Measurements from ENCODE around the gene CREB3L4.

The CREB3L4 gene

DNA sequence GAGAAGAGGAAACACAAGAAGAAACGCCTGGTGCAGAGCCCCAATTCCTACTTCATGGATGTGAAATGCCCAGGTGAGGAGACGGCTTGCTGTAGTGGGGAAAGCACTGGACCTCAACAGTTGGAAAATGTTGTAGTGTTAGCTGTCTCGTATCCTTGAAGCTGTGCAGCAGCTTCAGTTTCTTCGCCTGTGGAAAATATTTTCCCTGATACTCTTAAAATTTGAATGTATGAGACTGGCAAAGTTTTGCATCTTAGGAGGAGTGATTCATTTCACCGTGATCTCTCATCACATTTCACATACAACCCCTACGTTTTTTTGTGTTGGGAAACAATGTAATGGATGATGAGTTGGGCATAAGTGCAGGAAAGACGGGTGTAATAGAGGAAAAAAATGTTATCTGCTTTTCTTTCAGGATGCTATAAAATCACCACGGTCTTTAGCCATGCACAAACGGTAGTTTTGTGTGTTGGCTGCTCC lies 23.5 kb downstream of the CREB3L4 start:
- TF ChIP-seq CEBPB (IDR thresholded peaks at IDR 0.05) (no peak), RAD21 (IDR thresholded peaks at IDR 0.05; ENCODE audit: low read depth) (no peak), ZBTB7A (IDR thresholded peaks at IDR 0.05; ENCODE audit: low read depth) (no peak), CREB1 (IDR thresholded peaks at IDR 0.05; ENCODE audit: low read depth) (no peak), TAF1 (IDR thresholded peaks at IDR 0.05; ENCODE audit: low read depth) (no peak), NFIC (IDR thresholded peaks at IDR 0.05) (no peak), YY1 (IDR thresholded peaks at IDR 0.05; ENCODE audit: low read depth) (no peak), EP300 (IDR thresholded peaks at IDR 0.05; ENCODE audit: borderline replicate concordance) (no peak), EGR1 (IDR thresholded peaks at IDR 0.05) (no peak)
- TF ChIP-seq, protein P1, sequence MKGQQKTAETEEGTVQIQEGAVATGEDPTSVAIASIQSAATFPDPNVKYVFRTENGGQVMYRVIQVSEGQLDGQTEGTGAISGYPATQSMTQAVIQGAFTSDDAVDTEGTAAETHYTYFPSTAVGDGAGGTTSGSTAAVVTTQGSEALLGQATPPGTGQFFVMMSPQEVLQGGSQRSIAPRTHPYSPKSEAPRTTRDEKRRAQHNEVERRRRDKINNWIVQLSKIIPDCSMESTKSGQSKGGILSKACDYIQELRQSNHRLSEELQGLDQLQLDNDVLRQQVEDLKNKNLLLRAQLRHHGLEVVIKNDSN (IDR thresholded peaks at IDR 0.05), result no peak

DNA sequence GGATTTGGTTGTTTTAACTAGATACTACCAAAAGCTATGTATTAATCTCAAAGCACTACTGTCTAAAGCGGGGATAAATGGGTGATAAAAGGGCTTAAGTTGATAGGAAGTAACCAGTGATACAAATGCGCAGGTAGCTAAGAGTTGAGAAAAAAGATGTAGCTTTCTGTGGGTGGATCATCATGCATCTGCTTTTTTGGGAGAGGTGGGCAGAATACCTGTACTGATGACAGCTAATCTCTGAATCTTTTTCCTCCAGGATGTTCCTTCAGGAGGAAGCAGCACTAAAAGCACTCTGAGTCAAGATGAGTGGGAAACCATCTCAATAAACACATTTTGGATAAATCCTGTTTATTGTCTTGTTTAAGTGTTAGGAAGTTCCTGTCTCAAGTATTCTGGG lies 24.1 kb downstream of the CREB3L4 start:
- no peak for TF ChIP-seq FOXM1 (IDR thresholded peaks at IDR 0.05; ENCODE audit: borderline replicate concordance, low read depth)
- TF ChIP-seq, protein P2, sequence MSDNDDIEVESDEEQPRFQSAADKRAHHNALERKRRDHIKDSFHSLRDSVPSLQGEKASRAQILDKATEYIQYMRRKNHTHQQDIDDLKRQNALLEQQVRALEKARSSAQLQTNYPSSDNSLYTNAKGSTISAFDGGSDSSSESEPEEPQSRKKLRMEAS (IDR thresholded peaks at IDR 0.05), result no peak
- no peak for TF ChIP-seq ZBTB7A (IDR thresholded peaks at IDR 0.05; ENCODE audit: low read depth)
- TF ChIP-seq, protein P1 (IDR thresholded peaks at IDR 0.05), result no peak
- no peak for TF ChIP-seq TAF1 (IDR thresholded peaks at IDR 0.05; ENCODE audit: low read depth)
- TF ChIP-seq EGR1 (IDR thresholded peaks at IDR 0.05), result no peak

DNA sequence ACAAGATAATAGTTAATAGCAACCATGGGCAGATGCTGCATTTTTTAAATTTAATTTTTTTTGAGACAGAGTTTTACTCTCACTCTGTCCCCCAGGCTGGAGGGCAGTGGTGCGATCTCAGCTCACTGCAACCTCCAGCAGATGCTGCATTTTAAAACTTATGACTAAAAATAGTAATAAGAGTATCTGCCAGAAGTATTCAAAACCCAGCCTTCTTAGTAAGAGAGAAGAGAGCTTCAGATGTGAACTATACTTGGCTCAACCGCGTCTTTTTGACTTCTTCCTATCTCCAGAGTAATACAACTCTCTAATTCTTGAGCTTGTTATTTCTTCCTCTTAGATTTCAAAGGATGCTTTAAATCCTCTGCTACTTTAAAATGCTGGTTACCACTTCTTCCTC lies 27.5 kb downstream of the CREB3L4 start:
- TF ChIP-seq FOXM1 (IDR thresholded peaks at IDR 0.05; ENCODE audit: borderline replicate concordance, low read depth), result no peak
- TF ChIP-seq CREB1 (IDR thresholded peaks at IDR 0.05; ENCODE audit: low read depth), result no peak
- TF ChIP-seq, protein P1 (IDR thresholded peaks at IDR 0.05), result no peak
- TF ChIP-seq YY1 (IDR thresholded peaks at IDR 0.05; ENCODE audit: low read depth), result no peak
- TF ChIP-seq, protein P3, sequence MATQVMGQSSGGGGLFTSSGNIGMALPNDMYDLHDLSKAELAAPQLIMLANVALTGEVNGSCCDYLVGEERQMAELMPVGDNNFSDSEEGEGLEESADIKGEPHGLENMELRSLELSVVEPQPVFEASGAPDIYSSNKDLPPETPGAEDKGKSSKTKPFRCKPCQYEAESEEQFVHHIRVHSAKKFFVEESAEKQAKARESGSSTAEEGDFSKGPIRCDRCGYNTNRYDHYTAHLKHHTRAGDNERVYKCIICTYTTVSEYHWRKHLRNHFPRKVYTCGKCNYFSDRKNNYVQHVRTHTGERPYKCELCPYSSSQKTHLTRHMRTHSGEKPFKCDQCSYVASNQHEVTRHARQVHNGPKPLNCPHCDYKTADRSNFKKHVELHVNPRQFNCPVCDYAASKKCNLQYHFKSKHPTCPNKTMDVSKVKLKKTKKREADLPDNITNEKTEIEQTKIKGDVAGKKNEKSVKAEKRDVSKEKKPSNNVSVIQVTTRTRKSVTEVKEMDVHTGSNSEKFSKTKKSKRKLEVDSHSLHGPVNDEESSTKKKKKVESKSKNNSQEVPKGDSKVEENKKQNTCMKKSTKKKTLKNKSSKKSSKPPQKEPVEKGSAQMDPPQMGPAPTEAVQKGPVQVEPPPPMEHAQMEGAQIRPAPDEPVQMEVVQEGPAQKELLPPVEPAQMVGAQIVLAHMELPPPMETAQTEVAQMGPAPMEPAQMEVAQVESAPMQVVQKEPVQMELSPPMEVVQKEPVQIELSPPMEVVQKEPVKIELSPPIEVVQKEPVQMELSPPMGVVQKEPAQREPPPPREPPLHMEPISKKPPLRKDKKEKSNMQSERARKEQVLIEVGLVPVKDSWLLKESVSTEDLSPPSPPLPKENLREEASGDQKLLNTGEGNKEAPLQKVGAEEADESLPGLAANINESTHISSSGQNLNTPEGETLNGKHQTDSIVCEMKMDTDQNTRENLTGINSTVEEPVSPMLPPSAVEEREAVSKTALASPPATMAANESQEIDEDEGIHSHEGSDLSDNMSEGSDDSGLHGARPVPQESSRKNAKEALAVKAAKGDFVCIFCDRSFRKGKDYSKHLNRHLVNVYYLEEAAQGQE (IDR thresholded peaks at IDR 0.05; ENCODE audit: low read depth), result no peak
- TF ChIP-seq, protein P2 (IDR thresholded peaks at IDR 0.05), result no peak

DNA sequence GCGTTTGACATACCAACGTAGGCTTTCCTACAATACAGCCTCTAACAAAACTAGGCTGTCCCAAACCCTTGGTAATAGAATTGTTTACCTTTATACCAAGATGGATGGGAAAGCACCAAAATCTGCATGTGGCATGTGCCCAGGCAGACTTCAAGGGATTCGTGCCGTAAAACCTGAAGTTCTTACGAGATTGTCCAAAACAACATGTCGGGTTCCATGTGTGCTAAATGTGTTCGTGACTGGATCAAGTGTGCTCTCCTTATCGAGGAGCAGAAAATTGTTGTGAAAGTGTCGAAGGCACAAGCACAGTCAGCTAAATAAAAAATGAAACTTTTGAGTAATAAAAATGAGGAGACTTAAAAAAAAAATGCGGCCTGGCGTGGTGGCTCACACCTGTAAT lies 27.9 kb downstream of the CREB3L4 start:
- TF ChIP-seq FOXM1 (IDR thresholded peaks at IDR 0.05; ENCODE audit: borderline replicate concordance, low read depth) (no peak), EGR1 (IDR thresholded peaks at IDR 0.05) (no peak), TCF12 (IDR thresholded peaks at IDR 0.05; ENCODE audit: low read depth) (no peak), TEAD4 (IDR thresholded peaks at IDR 0.05) (no peak), EP300 (IDR thresholded peaks at IDR 0.05; ENCODE audit: borderline replicate concordance) (no peak), ZBTB7A (IDR thresholded peaks at IDR 0.05; ENCODE audit: low read depth) (no peak), CREB1 (IDR thresholded peaks at IDR 0.05; ENCODE audit: low read depth) (no peak)
- TF ChIP-seq, protein P3 (IDR thresholded peaks at IDR 0.05; ENCODE audit: low read depth), result no peak
- TF ChIP-seq, protein P2 (IDR thresholded peaks at IDR 0.05), result no peak
- TF ChIP-seq, protein P1 (IDR thresholded peaks at IDR 0.05), result no peak

DNA sequence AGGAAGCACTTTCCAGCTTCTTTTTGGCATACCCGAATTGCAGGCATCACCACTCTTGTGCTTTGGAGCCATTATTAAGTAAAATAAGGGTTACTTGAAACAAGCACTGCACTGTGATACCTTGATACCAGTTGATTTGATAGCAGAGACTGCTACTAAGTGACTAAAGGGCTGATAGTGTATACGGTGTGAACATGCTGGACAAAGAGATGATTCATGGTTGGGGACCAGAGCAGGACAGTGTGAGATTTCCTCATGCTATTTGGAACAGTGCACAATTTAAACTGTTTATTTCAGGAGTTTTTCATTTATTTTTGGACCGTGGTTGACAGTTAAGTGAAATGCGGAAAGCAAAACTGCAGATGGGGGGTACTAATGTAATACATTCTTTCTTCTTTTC lies 32.7 kb downstream of the CREB3L4 start:
- no peak for TF ChIP-seq CEBPB (IDR thresholded peaks at IDR 0.05)
- TF ChIP-seq, protein P3 (IDR thresholded peaks at IDR 0.05; ENCODE audit: low read depth), result no peak
- TF ChIP-seq, protein P1 (IDR thresholded peaks at IDR 0.05), result no peak
- no peak for TF ChIP-seq CREB1 (IDR thresholded peaks at IDR 0.05; ENCODE audit: low read depth)
- TF ChIP-seq, protein P2 (IDR thresholded peaks at IDR 0.05), result no peak
- TF ChIP-seq TCF12 (IDR thresholded peaks at IDR 0.05; ENCODE audit: low read depth), result no peak
- TF ChIP-seq NFIC (IDR thresholded peaks at IDR 0.05), result no peak
- TF ChIP-seq EP300 (IDR thresholded peaks at IDR 0.05; ENCODE audit: borderline replicate concordance), result no peak

Measured in Ishikawa (cell line).